AG04450 (cell line): ENCODE data around the gene LCN9. TPM values are rescaled to one million over a fixed set of nuclear protein-coding genes. Genes with fewer than 3 reads are reported as not detected.

Source experiments
- CTCF ChIA-PET: fragments of 300-600, 350-600 bp; formaldehyde crosslinking; extraction: SDS; loops from one replicate; lab custom pipeline; 2022; ENCODE audit warnings: antibody characterized with exemption, inconsistent platforms; lab: Charles Lee
- POLR2A ChIA-PET: fragments of 350-600 bp; formaldehyde crosslinking; extraction: SDS; loops from one replicate; lab custom pipeline; 2021; ENCODE audit warnings: antibody characterized with exemption, inconsistent platforms; lab: Yijun Ruan, JAX
- DNase-seq: peaks from one replicate; pipeline ENCODE4 v3.0.0-alpha.2; 2011; ENCODE audit warnings: low read depth, low spot score
- H3K27ac ChIP-seq: one replicate; pipeline ENCODE4 v1.5.1; 2012; ENCODE audit warnings: low read depth, low read length, control low read depth
- H3K27me3 ChIP-seq: one replicate; pipeline ENCODE4 v1.6.0; 2012; ENCODE audit warnings: low read length; ENCODE audit not compliant: control insufficient read depth, insufficient read depth
- H3K4me3 ChIP-seq: 2 replicates; pipeline ENCODE4 v1.5.1; 2011; ENCODE audit warnings: mild to moderate bottlenecking, low read depth, low read length, control low read depth
- H3K9me3 ChIP-seq: 2 replicates; pipeline ENCODE4 v1.5.1; 2012; ENCODE audit warnings: low read length; ENCODE audit not compliant: control insufficient read depth, insufficient read depth
- CTCF ChIP-seq: IDR thresholded peaks from 2 replicates; pipeline ENCODE4 v1.5.1; 2011; ENCODE audit warnings: low read depth, low read length, control low read depth, inconsistent platforms
- polyA plus RNA-seq: library from polyadenylated mRNA; depleted of rRNA; stranded (reverse); fragments of >200 nt; gene quantifications from 2 replicates; pipeline ENCODE4 v1.2.3, GENCODE V29; 2011

Gene LCN9
- polyA plus RNA-seq, 1 experiment, result not detected

- H3K27me3 ChIP-seq, result peaks cover 10% of the 10 kb centered on the region
- H3K27ac ChIP-seq, result no peak overlapping the region
- H3K4me3 ChIP-seq, result peak overlapping the region; percentile 27; the same call in 1 of the 2 replicates
- no peaks in the 10 kb centered on the region; the same call in 1 of the 2 replicates for H3K9me3 ChIP-seq
- no peak for DNase-seq
- POLR2A ChIA-PET, result no interaction called here
- TF ChIP-seq CTCF, result no peak
- CTCF ChIA-PET, result no interaction called here
These were observed 38.2 kb downstream of the LCN9 start for GRCh38 chr9:135701067-135701958.

- peak within 1 kb of the TSS; percentile 27; the same call in 1 of the 2 replicates for H3K4me3 ChIP-seq
- ChIA-PET CTCF (interaction anchor here (0.7 to 1.1 kb wide), 4 partner anchors 17 to 499 kb away, joined by 3 to 4 read pairs (median 3); no protein-coding TSS in a partner anchor), POLR2A (no interaction called here)
These were observed 39.0 kb downstream of the LCN9 start, which contains the start of gene KCNT1 for GRCh38 chr9:135701959-135702721. KCNT1 (plus strand) TSS chr9:135702185; CDS start chr9:135702259, 74 bp downstream.

GRCh38 chr9:135703726-135704125, 40.6 kb downstream of the LCN9 start:
- H3K27me3 ChIP-seq, result peaks cover 14% of the 10 kb centered on the region
- no peak overlapping the region for H3K4me3 ChIP-seq
- no peaks in the 10 kb centered on the region; the same call in 1 of the 2 replicates for H3K9me3 ChIP-seq
- ChIA-PET POLR2A (no interaction called here), CTCF (interaction anchor here (1.2 kb wide), 1 partner anchor 419 kb away, joined by 3 read pairs; no protein-coding TSS in a partner anchor)
- no peak overlapping the region for H3K27ac ChIP-seq
- TF ChIP-seq CTCF, result no peak
- no peak for DNase-seq

More at GRCh38 chr9:135701959-135702721, 39.0 kb downstream of the LCN9 start, which contains the start of gene KCNT1:
- TF ChIP-seq CTCF, result peak; percentile 68
- Histone ChIP-seq H3K27ac (no peak within 1 kb of the TSS), H3K9me3 (no peaks in the 10 kb centered on the region; the same call in 1 of the 2 replicates), H3K27me3 (peaks cover 10% of the 10 kb centered on the region)
- no peak for DNase-seq

- DNase-seq, result no peak
- peaks cover 14% of the 10 kb centered on the region for H3K27me3 ChIP-seq
- H3K4me3 ChIP-seq, result no peak overlapping the region
- ChIA-PET CTCF (interaction anchor here (1.2 kb wide), 1 partner anchor 418 kb away, joined by 3 read pairs; no protein-coding TSS in a partner anchor), POLR2A (no interaction called here)
- H3K27ac ChIP-seq, result no peak overlapping the region
- no peak for TF ChIP-seq CTCF
- no peaks in the 10 kb centered on the region; the same call in 1 of the 2 replicates for H3K9me3 ChIP-seq
These were observed 41.4 kb downstream of the LCN9 start for GRCh38 chr9:135704483-135704882.
